ENCODE results near the gene SHROOM1.

SHROOM1 gene

GRCh38 chr5:132774406-132774805, 56.0 kb downstream of the SHROOM1 start:
- no peak for TF ChIP-seq CTCF (IDR thresholded peaks at IDR 0.05; ENCODE audit: low read depth, low read length)
- DNase-seq (ENCODE audit: extremely low read depth, low read depth) = no peak

GRCh38 chr5:132773601-132774355, 56.7 kb downstream of the SHROOM1 start:
- no peak for DNase-seq (ENCODE audit: extremely low read depth, low read depth)

GRCh38 chr5:132773114-132773513, 57.3 kb downstream of the SHROOM1 start:
- no peak for DNase-seq (ENCODE audit: extremely low read depth, low read depth)
- TF ChIP-seq CTCF (IDR thresholded peaks at IDR 0.05; ENCODE audit: low read depth, low read length) = no peak

More at GRCh38 chr5:132773601-132774355, 56.7 kb downstream of the SHROOM1 start:
- no peak for TF ChIP-seq CTCF (IDR thresholded peaks at IDR 0.05; ENCODE audit: low read depth, low read length)

- no peak for DNase-seq (ENCODE audit: extremely low read depth, low read depth)
- TF ChIP-seq CTCF (IDR thresholded peaks at IDR 0.05; ENCODE audit: low read depth, low read length) = no peak
Measured at GRCh38 chr5:132772291-132773070, 58.0 kb downstream of the SHROOM1 start.
